H9 (cell line): ENCODE data around the gene UBL4A. TPM values are rescaled to one million over a fixed set of nuclear protein-coding genes. Genes with fewer than 3 reads are reported as not detected.

Source experiments
- DNase-seq: peaks from one replicate; pipeline ENCODE4 v3.0.0-alpha.2; 2017
- H2AFZ ChIP-seq: one replicate; pipeline ENCODE4 v1.6.1; 2013; ENCODE audit warnings: mild to moderate bottlenecking, low read length, control low read depth, moderate library complexity
- H2AK5ac ChIP-seq: 2 replicates; pipeline ENCODE4 v1.6.1; 2013; ENCODE audit warnings: low read length, control low read depth, mixed read lengths; ENCODE audit not compliant: insufficient read length
- H2BK120ac ChIP-seq: one replicate; pipeline ENCODE4 v1.6.1; 2013; ENCODE audit warnings: low read depth, mild to moderate bottlenecking, low read length, control low read depth, inconsistent platforms; ENCODE audit not compliant: poor library complexity, severe bottlenecking
- H2BK12ac ChIP-seq: 2 replicates; pipeline ENCODE4 v1.6.1; 2013; ENCODE audit warnings: low read length, control low read depth, mixed read lengths, low read depth; ENCODE audit not compliant: insufficient read length
- H2BK15ac ChIP-seq: 2 replicates; pipeline ENCODE4 v1.6.1; 2013; ENCODE audit warnings: low read depth, low read length, control low read depth
- H2BK20ac ChIP-seq: one replicate; pipeline ENCODE4 v1.6.1; 2013; ENCODE audit warnings: low read depth, mild to moderate bottlenecking, low read length, control low read depth, inconsistent platforms; ENCODE audit not compliant: poor library complexity, severe bottlenecking
- H2BK5ac ChIP-seq: 2 replicates; pipeline ENCODE4 v1.6.1; 2013; ENCODE audit warnings: low read length, control low read depth, mixed read lengths; ENCODE audit not compliant: insufficient read length
- H3K14ac ChIP-seq: 2 replicates; pipeline ENCODE4 v1.6.1; 2013; ENCODE audit warnings: low read length, control low read depth; ENCODE audit not compliant: insufficient read depth
- H3K18ac ChIP-seq: 2 replicates; pipeline ENCODE4 v1.6.1; 2013; ENCODE audit warnings: low read depth, mild to moderate bottlenecking, mixed read lengths, low read length, control low read depth; ENCODE audit not compliant: insufficient read length
- H3K23ac ChIP-seq: 2 replicates; pipeline ENCODE4 v1.6.1; 2013; ENCODE audit warnings: low read length, control low read depth, mixed read lengths, low read depth; ENCODE audit not compliant: insufficient read length
- H3K23me2 ChIP-seq: 2 replicates; pipeline ENCODE4 v1.6.1; 2013; ENCODE audit warnings: low read depth, mild to moderate bottlenecking, mixed read lengths, low read length, control low read depth; ENCODE audit not compliant: insufficient read length, poor library complexity, severe bottlenecking
- H3K27ac ChIP-seq: 2 replicates; pipeline ENCODE4 v1.5.1; 2013; ENCODE audit warnings: low read length, control low read depth, mixed read lengths, low read depth; ENCODE audit not compliant: insufficient read length
- H3K27me3 ChIP-seq: 2 replicates; pipeline ENCODE4 v1.6.1; 2013; ENCODE audit warnings: low read length, control low read depth, inconsistent platforms; ENCODE audit not compliant: insufficient read depth
- H3K4ac ChIP-seq: 2 replicates; pipeline ENCODE4 v1.6.1; 2013; ENCODE audit warnings: low read depth, mild to moderate bottlenecking, control low read depth, inconsistent platforms, low read length, moderate library complexity
- H3K4me1 ChIP-seq: 2 replicates; pipeline ENCODE4 v1.6.1; 2013; ENCODE audit warnings: low read length, control low read depth, inconsistent platforms; ENCODE audit not compliant: insufficient read depth
- H3K4me2 ChIP-seq: 2 replicates; pipeline ENCODE4 v1.6.1; 2013; ENCODE audit warnings: low read length, control low read depth, mixed read lengths; ENCODE audit not compliant: insufficient read length, insufficient read depth
- H3K56ac ChIP-seq: 2 replicates; pipeline ENCODE4 v1.6.1; 2013; ENCODE audit warnings: low read depth, mild to moderate bottlenecking, mixed read lengths, low read length, control low read depth; ENCODE audit not compliant: insufficient read length
- H3K79me1 ChIP-seq: 2 replicates; pipeline ENCODE4 v1.6.1; 2013; ENCODE audit warnings: low read depth, mild to moderate bottlenecking, moderate library complexity, low read length, control low read depth, inconsistent platforms; ENCODE audit not compliant: insufficient read depth, poor library complexity, severe bottlenecking
- H3K79me2 ChIP-seq: 2 replicates; pipeline ENCODE4 v1.6.1; 2013; ENCODE audit warnings: low read length, control low read depth, inconsistent platforms; ENCODE audit not compliant: insufficient read depth
- H3K9ac ChIP-seq: 2 replicates; pipeline ENCODE4 v1.6.1; 2013; ENCODE audit warnings: low read length, control low read depth, mixed read lengths; ENCODE audit not compliant: insufficient read length; ENCODE audit errors: extremely low read depth
- H3K9me3 ChIP-seq: one replicate; pipeline ENCODE4 v1.6.1; 2013; ENCODE audit warnings: low read depth, low read length, inconsistent platforms; ENCODE audit not compliant: control insufficient read depth
- H3T11ph ChIP-seq: one replicate; pipeline ENCODE4 v1.6.1; 2013; ENCODE audit warnings: mild to moderate bottlenecking, low read length, control low read depth, inconsistent platforms
- H4K20me1 ChIP-seq: one replicate; pipeline ENCODE4 v1.6.1; 2013; ENCODE audit not compliant: control insufficient read depth, insufficient read length, insufficient read depth
- H4K5ac ChIP-seq: 2 replicates; pipeline ENCODE4 v1.6.1; 2013; ENCODE audit warnings: low read depth, mild to moderate bottlenecking, mixed read lengths, low read length, control low read depth; ENCODE audit not compliant: insufficient read length
- H4K8ac ChIP-seq: replicated peaks from 2 replicates; pipeline ENCODE4 v1.6.1; 2013; ENCODE audit warnings: low read length, control low read depth, mixed read lengths, low read depth; ENCODE audit not compliant: insufficient read length
- H4K91ac ChIP-seq: 2 replicates; pipeline ENCODE4 v1.6.1; 2013; ENCODE audit warnings: low read depth, mild to moderate bottlenecking, moderate library complexity, mixed read lengths, low read length, control low read depth; ENCODE audit not compliant: insufficient read length
- H3K27ac Mint-ChIP-seq, 3 experiments: 2 replicates in 2 of 3; 3 replicates in 1 of 3; pipeline ENCODE4 v1.8.0; 2020 to 2021; ENCODE audit warnings: mixed read lengths in 3 of 3, mild to moderate bottlenecking in 1 of 3, moderate library complexity in 1 of 3
- H3K27me3 Mint-ChIP-seq: 2 replicates; pipeline ENCODE4 v1.8.0; 2021; ENCODE audit warnings: low read depth, mild to moderate bottlenecking, moderate library complexity, mixed read lengths
- H3K36me3 Mint-ChIP-seq, 3 experiments: 2 replicates in 2 of 3; 3 replicates in 1 of 3; pipeline ENCODE4 v1.8.0; 2020 to 2021; ENCODE audit warnings: low read depth in 3 of 3, mixed read lengths in 3 of 3; ENCODE audit not compliant: insufficient read depth in 1 of 3
- H3K4me1 Mint-ChIP-seq, 2 experiments: 2 replicates each; pipeline ENCODE4 v1.8.0; 2020; ENCODE audit warnings: mixed read lengths in 2 of 2
- H3K4me3 Mint-ChIP-seq, 2 experiments: 2 replicates in 1 of 2; 3 replicates in 1 of 2; pipeline ENCODE4 v1.8.0; 2020 to 2021; ENCODE audit warnings: mild to moderate bottlenecking in 2 of 2, mixed read lengths in 2 of 2, moderate library complexity in 1 of 2
- H3K9me3 Mint-ChIP-seq, 2 experiments: 2 replicates in 1 of 2; 3 replicates in 1 of 2; pipeline ENCODE4 v1.8.0; 2020; ENCODE audit warnings: mild to moderate bottlenecking in 2 of 2, mixed read lengths in 2 of 2, moderate library complexity in 1 of 2
- WGBS: extraction: QIAGEN DNeasy Blood & Tissue Kit; methylation state at CpG from one replicate; pipeline ENCODE4 v1.1.7; 2013; ENCODE audit warnings: missing lambda C conversion rate, low lambda C conversion rate, mixed read lengths; ENCODE audit not compliant: insufficient read length; ENCODE audit errors: extremely low coverage; 5-methylcytosine and 5-hydroxymethylcytosine counted together
- total RNA-seq: library from RNA; stranded (reverse); gene quantifications from 2 replicates; pipeline ENCODE4 v1.2.1, GENCODE V29; 2021
- TF ChIP-seq, protein P1 (sequence below): fragments of 200-600 bp; sonication (generic); conservative IDR thresholded peaks from 3 replicates; pipeline ENCODE4 v1.8.0; 2021; ENCODE audit warnings: antibody characterized with exemption, mild to moderate bottlenecking

The UBL4A gene
- total RNA-seq, 1 experiment from 2014 or later, result 30.9 TPM

DNA sequence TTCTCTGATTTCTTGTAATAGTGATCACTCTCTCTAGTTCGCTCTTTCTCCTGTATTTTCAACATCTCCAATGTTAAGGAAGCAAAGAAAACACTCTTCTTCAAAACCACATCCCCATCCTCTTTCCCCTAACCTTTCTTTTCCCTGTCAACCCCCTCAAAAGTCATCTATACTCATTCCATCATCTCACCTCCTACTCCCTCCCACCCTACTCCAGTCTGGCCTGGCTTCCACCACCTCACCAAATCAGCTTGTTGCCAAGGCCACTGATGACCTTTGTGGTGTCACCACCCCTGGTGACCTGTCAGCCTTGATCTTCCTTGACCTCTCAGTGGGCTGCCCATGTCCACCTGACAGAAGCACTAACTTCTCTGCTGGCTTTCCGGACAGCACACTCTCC, 27.3 kb upstream of the UBL4A start:
- Histone ChIP-seq H3K18ac (no peak overlapping the region), H2AFZ (no peak overlapping the region), H3K9me3 (peaks cover 25% of the 10 kb centered on the region), H3K4me2 (no peak overlapping the region), H3T11ph (no peak overlapping the region), H3K14ac (no peak overlapping the region), H3K4ac (no peak overlapping the region), H3K23me2 (peaks cover 15% of the 10 kb centered on the region), H2BK12ac (no peak overlapping the region), H2BK20ac (no peak overlapping the region), H3K27me3 (no peaks in the 10 kb centered on the region), H3K79me1 (no peaks in the 10 kb centered on the region), H3K27ac (no peak overlapping the region), H4K91ac (no peak overlapping the region), H2BK15ac (no peak overlapping the region), H4K8ac (no peak overlapping the region), H2AK5ac (no peak overlapping the region), H3K4me1 (no peaks in the 10 kb centered on the region), H4K5ac (no peak overlapping the region), H3K9ac (no peak overlapping the region), H3K56ac (no peak overlapping the region), H3K79me2 (no peaks in the 10 kb centered on the region), H3K23ac (no peak overlapping the region), H2BK5ac (no peak overlapping the region), H2BK120ac (no peak overlapping the region), H4K20me1 (no peaks in the 10 kb centered on the region)
- Mint-ChIP-seq H3K36me3 (peaks cover 16 to 25% (median 18%) of the 10 kb centered on the region in 3 experiments), H3K4me3 (no peak overlapping the region), H3K27me3 (peaks cover 3% of the 10 kb centered on the region), H3K9me3 (peaks cover 55 to 63% of the 10 kb centered on the region in 2 experiments), H3K4me1 (peaks cover 14 to 17% of the 10 kb centered on the region in 2 experiments), H3K27ac (no peak overlapping the region; a peak in 1 of 7 replicates)
- TF ChIP-seq, protein P1, sequence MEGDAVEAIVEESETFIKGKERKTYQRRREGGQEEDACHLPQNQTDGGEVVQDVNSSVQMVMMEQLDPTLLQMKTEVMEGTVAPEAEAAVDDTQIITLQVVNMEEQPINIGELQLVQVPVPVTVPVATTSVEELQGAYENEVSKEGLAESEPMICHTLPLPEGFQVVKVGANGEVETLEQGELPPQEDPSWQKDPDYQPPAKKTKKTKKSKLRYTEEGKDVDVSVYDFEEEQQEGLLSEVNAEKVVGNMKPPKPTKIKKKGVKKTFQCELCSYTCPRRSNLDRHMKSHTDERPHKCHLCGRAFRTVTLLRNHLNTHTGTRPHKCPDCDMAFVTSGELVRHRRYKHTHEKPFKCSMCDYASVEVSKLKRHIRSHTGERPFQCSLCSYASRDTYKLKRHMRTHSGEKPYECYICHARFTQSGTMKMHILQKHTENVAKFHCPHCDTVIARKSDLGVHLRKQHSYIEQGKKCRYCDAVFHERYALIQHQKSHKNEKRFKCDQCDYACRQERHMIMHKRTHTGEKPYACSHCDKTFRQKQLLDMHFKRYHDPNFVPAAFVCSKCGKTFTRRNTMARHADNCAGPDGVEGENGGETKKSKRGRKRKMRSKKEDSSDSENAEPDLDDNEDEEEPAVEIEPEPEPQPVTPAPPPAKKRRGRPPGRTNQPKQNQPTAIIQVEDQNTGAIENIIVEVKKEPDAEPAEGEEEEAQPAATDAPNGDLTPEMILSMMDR, result no peak
- WGBS, result no CpG with 5 or more reads among the region's 2 CpGs
- no peak for DNase-seq
